Measurements from ENCODE around the gene EPAS1. TPM values are rescaled to one million over a fixed set of nuclear protein-coding genes. Genes with fewer than 3 reads are reported as not detected.

Gene EPAS1
- total RNA-seq, 4 donors from 2014 or later, result 124 to 563 (median 182) TPM

DNA sequence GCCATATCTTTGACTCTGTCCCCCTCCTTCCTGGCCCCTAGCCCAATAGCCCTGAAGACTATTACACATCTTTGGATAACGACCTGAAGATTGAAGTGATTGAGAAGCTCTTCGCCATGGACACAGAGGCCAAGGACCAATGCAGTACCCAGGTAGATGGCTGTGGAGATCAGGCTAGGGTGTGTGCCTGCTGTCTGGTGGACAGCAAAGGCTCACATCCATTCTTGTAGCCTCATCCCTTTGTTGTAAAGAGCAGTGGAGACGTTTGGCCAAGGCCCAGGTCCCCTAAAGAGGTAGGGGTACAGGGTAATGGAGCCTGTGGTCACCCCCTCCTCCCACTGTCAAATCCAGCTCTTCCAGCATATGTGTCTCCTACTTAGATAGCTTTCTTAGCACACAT, 81.4 kb downstream of the EPAS1 start:
- Histone ChIP-seq H3K27ac (no peak overlapping the region), H3K4me3 (replicated peaks in 1 of 3) (no peak overlapping the region), H3K9me3 (no peaks in the 10 kb centered on the region), H3K27me3 (no peaks in the 10 kb centered on the region), H3K36me3 (peaks cover 72 to 87% of the 10 kb centered on the region in 2 donors), H3K4me1 (no peaks in the 10 kb centered on the region)
- DNase-seq, result no peak
- 88 to 89% methylated on average over 3 of the region's 3 CpGs for WGBS, 2 donors
- intact Hi-C loops (cut with DNase I), result no loop called here
- no peak for TF ChIP-seq POLR2A (IDR thresholded peaks at IDR 0.05)
- TF ChIP-seq, protein P1, sequence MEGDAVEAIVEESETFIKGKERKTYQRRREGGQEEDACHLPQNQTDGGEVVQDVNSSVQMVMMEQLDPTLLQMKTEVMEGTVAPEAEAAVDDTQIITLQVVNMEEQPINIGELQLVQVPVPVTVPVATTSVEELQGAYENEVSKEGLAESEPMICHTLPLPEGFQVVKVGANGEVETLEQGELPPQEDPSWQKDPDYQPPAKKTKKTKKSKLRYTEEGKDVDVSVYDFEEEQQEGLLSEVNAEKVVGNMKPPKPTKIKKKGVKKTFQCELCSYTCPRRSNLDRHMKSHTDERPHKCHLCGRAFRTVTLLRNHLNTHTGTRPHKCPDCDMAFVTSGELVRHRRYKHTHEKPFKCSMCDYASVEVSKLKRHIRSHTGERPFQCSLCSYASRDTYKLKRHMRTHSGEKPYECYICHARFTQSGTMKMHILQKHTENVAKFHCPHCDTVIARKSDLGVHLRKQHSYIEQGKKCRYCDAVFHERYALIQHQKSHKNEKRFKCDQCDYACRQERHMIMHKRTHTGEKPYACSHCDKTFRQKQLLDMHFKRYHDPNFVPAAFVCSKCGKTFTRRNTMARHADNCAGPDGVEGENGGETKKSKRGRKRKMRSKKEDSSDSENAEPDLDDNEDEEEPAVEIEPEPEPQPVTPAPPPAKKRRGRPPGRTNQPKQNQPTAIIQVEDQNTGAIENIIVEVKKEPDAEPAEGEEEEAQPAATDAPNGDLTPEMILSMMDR (IDR thresholded peaks at IDR 0.05), result no peak

DNA sequence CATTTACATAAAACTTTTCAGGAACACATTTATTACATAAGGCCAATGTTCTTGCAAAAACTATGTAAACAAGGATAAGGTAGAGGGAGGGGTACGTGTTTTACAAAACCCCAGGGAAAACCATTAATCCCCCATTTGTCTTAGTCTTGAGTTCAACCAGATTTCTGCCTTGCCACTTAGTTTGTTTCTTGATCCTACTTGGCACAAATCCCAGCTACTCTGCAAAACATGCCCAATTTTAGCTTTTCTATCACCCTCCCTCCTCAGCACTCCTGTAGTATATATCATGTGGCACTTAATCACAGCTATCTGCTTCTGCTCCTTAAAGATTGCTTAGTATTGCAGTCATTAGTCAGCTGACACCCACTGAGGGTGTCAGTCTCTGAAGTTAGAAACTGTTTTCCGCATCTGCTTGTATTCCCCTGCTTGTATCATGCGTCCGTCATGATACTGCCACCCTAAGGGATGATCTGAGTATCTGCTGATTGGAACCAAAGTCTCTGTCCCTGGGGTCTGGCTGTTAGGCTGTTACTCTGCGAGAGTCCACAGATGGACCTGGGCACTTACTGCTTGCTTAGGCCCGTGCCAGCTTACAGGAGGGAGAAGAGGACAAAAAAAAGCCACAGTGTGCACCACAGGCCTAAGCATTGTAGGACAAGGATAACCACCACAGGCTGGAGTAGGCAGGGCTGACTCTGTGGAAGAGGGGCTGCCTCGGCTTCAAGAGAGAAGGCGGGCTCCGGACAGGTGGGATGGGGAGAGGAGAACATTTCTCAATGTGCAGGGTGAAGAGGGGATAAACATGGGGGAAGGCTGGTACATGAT, 82.2 kb downstream of the EPAS1 start:
- no peak overlapping the region for H3K4me3 ChIP-seq (replicated peaks in 1 of 3)
- intact Hi-C loops (cut with DNase I), result no loop called here
- no peak overlapping the region for H3K27ac ChIP-seq
- DNase-seq, result no peak
- WGBS, 2 donors, result 80 to 93% methylated on average over 9 of the region's 9 CpGs
- H3K36me3 ChIP-seq, result peaks cover 80 to 90% of the 10 kb centered on the region in 2 donors
- no peaks in the 10 kb centered on the region for H3K27me3 ChIP-seq
- H3K9me3 ChIP-seq, result no peaks in the 10 kb centered on the region
- no peak for TF ChIP-seq POLR2A (IDR thresholded peaks at IDR 0.05)
- TF ChIP-seq, protein P1 (IDR thresholded peaks at IDR 0.05), result no peak
- H3K4me1 ChIP-seq, result no peaks in the 10 kb centered on the region

DNA sequence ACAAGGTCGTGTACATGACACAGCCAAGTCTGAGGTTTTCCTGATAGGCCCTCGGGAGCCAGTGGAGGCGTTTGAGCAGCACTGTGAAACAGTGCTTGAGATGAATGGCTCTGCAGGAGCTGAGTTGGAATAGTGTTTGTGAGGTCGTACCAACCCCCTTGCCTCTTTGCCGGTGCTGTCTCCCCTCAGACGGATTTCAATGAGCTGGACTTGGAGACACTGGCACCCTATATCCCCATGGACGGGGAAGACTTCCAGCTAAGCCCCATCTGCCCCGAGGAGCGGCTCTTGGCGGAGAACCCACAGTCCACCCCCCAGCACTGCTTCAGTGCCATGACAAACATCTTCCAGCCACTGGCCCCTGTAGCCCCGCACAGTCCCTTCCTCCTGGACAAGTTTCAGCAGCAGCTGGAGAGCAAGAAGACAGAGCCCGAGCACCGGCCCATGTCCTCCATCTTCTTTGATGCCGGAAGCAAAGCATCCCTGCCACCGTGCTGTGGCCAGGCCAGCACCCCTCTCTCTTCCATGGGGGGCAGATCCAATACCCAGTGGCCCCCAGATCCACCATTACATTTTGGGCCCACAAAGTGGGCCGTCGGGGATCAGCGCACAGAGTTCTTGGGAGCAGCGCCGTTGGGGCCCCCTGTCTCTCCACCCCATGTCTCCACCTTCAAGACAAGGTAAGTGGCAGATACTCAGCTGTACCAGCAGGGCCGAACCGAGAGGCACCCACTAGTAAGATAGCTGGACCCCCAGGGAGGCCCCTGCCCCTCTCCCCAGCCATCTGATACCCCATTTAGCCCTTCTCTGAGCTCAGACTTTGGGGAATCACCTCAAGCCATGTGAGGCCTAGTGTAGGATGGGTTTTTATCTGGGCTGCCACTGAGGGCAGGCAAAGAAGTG, 83.1 kb downstream of the EPAS1 start:
- no peak for DNase-seq
- H3K4me1 ChIP-seq, result no peaks in the 10 kb centered on the region
- peaks cover 84 to 96% of the 10 kb centered on the region in 2 donors for H3K36me3 ChIP-seq
- no peak for TF ChIP-seq POLR2A (IDR thresholded peaks at IDR 0.05)
- TF ChIP-seq, protein P1 (IDR thresholded peaks at IDR 0.05), result no peak
- no peak overlapping the region for H3K4me3 ChIP-seq (replicated peaks in 1 of 3)
- no peak overlapping the region for H3K27ac ChIP-seq
- no peaks in the 10 kb centered on the region for H3K9me3 ChIP-seq
- no peaks in the 10 kb centered on the region for H3K27me3 ChIP-seq
- WGBS, 2 donors, result 91 to 93% methylated on average over 19 to 22 of the region's 22 CpGs
- intact Hi-C loops (cut with DNase I), result no loop called here

DNA sequence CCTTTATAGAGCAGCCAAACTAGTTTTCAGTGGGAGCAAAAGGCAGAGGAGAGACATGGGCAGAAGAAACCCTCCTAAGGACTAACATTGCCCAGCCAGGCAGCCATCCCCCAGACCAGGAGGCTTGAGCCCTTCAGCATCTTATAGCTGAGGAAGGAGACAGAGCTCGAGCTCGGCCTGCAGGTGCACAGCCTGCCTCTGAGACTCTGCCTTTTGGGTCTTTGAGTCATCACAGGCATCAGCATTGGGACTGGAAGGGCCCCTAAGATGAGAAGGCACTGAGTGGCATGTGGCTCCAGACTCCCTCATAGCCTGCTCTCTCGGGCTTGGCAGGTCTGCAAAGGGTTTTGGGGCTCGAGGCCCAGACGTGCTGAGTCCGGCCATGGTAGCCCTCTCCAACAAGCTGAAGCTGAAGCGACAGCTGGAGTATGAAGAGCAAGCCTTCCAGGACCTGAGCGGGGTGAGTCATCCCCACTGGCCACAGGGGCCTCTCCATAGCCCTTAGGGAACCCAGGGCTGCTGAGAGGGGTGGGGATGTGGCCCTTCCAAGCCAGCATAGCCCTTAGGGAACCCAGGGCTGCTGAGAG, 84.1 kb downstream of the EPAS1 start:
- 87 to 95% methylated on average over 3 to 8 of the region's 8 CpGs for WGBS, 2 donors
- H3K4me1 ChIP-seq, result no peaks in the 10 kb centered on the region

More for the DNA sequence above, 84.1 kb downstream of the EPAS1 start:
- Histone ChIP-seq H3K9me3 (no peaks in the 10 kb centered on the region), H3K4me3 (replicated peaks in 1 of 3) (no peak overlapping the region), H3K27me3 (no peaks in the 10 kb centered on the region), H3K27ac (no peak overlapping the region), H3K36me3 (peaks cover 88 to 93% of the 10 kb centered on the region in 2 donors)
- TF ChIP-seq, protein P1 (IDR thresholded peaks at IDR 0.05), result no peak
- no peak for TF ChIP-seq POLR2A (IDR thresholded peaks at IDR 0.05)
- intact Hi-C loops (cut with DNase I), result no loop called here
- DNase-seq, result no peak

Measured in thyroid gland (tissue), 4 donors.